ENCODE data around the gene ACAA2.

GRCh38 chr18:49744376-49745008 is 68.8 kb downstream of the ACAA2 start:
- TF ChIP-seq CTCF (conservative IDR thresholded peaks at IDR 0.05) (no peak), EZH2 (IDR thresholded peaks at IDR 0.05; ENCODE audit: low read depth) (no peak)

All from PC-9 (cell line).